ENCODE results near the gene OTX2. TPM values are rescaled to one million over a fixed set of nuclear protein-coding genes. Genes with fewer than 3 reads are reported as not detected.

Gene OTX2
- total RNA-seq, 1 donor from 2014 or later, result not detected

- DNase-seq (ENCODE audit: extremely low read depth, low read depth, low spot score), result no peak
These were observed 13.2 kb downstream of the OTX2 start for GRCh38 chr14:56797003-56797568.

GRCh38 chr14:56796259-56796658, 14.0 kb downstream of the OTX2 start:
- DNase-seq (ENCODE audit: extremely low read depth, low read depth, low spot score), result no peak

- DNase-seq (ENCODE audit: extremely low read depth, low read depth, low spot score), result no peak
These were observed 15.0 kb downstream of the OTX2 start for GRCh38 chr14:56795284-56795622.

GRCh38 chr14:56794557-56795283, 15.6 kb downstream of the OTX2 start:
- DNase-seq (ENCODE audit: extremely low read depth, low read depth, low spot score), result no peak

GRCh38 chr14:56794088-56794556, 16.2 kb downstream of the OTX2 start:
- DNase-seq (ENCODE audit: extremely low read depth, low read depth, low spot score), result no peak

GRCh38 chr14:56789955-56790354, 20.3 kb downstream of the OTX2 start:
- no peak for DNase-seq (ENCODE audit: extremely low read depth, low read depth, low spot score)

GRCh38 chr14:56787530-56787929, 22.7 kb downstream of the OTX2 start:
- no peak for DNase-seq (ENCODE audit: extremely low read depth, low read depth, low spot score)

GRCh38 chr14:56782711-56783110, 27.6 kb downstream of the OTX2 start:
- no peak for DNase-seq (ENCODE audit: extremely low read depth, low read depth, low spot score)

DNA sequence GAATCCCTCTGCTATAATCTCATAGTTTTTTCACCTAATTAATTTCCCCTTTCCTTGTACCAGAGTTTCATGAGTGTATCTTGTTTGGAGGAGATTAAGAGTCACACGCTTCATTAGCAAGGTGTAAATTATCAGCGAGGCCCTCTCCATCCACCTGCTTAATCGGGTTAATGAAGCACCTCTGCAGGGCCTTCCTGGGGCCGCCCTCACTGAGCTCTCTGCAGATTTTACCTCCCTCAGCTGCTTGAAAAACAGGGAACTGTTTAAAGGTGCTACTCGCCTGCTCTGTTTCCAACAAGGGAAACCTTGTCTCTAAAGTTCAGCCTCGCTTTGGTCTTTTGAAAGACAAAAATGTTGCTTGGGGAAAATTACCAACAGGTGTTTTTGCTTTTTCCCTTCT, 35.8 kb downstream of the OTX2 start:
- no peak for DNase-seq (ENCODE audit: extremely low read depth, low read depth, low spot score)

GRCh38 chr14:56770512-56770911, 39.8 kb downstream of the OTX2 start:
- DNase-seq (ENCODE audit: extremely low read depth, low read depth, low spot score), result no peak

DNA sequence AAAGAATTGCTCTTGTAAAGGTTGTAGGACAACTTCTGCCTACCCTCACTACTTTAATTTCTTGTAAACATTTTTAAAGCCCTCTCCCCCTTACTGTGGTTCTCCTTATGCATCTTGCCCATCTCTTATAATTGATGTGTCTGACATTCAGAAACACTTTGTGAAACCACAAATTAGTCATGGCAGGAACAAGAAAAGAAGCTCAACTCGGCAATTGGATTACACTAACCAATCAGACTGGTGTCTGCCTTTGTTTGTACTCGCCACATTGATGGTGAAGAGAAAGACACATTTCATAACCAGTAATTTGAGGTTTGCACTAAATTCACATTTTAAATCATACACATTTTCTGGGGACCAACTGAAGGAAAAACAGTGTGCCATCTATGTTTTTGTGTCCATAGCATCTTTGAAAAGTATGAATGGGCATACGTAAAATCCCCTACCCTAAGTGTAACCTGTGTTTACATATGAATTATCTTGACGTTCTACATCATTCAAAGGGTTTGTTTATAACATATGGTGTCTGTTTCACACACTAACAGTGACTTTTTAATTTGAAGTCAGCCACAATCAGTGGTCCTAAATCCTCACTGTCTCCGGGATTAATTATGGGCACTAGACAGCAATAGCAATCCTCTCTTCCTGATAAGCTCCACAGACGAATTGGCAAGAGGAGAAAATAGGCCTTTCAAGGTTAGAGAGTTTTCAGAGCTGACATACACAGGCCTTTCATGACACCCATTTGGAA, 49.9 kb downstream of the OTX2 start:
- no peak for DNase-seq (ENCODE audit: extremely low read depth, low read depth, low spot score)

DNA sequence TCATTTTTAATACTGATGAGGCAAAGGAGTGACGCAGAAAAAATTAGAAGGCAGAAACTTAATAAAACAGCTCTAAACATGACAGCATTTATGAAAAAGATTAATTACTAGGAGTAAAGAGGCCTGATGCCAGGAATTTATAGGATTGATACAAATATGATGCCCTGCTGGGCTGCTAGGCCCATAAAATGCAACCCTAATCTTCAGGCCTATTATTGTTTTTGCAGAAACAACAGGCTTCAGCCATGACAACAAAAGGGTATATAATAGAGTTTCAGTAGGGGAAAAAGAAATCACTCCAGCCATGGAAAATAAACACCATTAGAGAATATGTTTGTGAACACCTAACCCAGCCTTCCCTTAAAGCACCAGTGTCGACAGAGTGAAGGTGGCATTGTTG, 50.6 kb downstream of the OTX2 start:
- DNase-seq (ENCODE audit: extremely low read depth, low read depth, low spot score), result no peak

DNA sequence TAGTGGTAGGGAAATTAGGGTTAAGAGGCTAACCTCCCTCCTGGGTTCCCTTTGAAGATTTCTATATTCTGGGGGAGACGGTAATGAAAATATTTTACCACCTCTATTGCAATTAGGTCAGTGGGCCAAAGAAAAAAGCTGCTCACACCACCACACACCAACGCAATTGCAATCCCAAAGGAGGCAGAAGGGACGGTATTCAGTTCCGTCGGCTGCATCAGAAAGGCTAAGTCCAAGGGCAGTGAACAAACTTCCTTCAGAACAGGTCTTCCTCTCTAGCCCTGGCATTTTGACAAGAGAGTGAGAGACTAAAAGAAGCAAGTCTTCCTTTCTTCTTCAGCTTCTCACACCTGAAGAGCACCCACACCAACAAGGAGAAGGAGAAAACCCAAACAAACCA, 51.2 kb downstream of the OTX2 start:
- no peak for DNase-seq (ENCODE audit: extremely low read depth, low read depth, low spot score)

DNA sequence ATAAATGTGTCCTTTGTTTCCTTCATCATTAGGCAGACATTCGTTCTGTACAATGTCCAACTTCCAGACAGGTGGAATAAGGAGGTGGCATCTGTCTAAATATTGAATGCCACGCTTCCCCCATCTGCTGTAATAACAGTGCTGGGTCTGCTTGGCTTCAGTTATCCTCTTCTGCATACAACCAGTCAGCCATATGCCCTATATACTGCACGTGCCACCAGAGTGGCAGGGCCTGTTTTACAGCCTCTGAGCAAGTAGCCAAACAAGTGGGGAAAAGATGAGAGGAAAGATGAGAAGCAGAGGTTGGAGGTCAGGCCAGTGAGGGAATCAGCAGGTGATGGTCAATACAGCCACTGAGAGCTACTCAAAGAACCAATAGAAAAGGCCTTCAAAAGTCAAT, 55.4 kb downstream of the OTX2 start:
- DNase-seq (ENCODE audit: extremely low read depth, low read depth, low spot score), result no peak

DNA sequence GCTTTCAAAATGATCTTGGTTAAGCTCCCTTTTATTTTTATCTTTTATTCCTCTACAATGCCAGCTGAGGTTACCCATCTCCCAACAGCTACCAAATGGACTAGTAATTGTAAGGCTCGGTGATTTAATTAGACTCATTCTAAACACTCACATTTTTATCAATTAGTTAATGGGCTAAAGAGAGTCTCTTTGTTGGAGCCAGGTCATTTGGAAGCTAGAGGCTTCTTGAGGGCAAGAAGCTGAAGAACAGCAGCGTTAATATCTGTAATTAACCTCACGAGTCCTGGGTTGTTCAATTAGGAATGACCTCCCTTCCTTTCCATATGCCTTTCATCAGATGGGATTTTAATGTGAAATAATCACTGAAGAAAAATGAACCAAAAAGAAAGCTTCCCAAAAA, 56.9 kb downstream of the OTX2 start:
- no peak for DNase-seq (ENCODE audit: extremely low read depth, low read depth, low spot score)

DNA sequence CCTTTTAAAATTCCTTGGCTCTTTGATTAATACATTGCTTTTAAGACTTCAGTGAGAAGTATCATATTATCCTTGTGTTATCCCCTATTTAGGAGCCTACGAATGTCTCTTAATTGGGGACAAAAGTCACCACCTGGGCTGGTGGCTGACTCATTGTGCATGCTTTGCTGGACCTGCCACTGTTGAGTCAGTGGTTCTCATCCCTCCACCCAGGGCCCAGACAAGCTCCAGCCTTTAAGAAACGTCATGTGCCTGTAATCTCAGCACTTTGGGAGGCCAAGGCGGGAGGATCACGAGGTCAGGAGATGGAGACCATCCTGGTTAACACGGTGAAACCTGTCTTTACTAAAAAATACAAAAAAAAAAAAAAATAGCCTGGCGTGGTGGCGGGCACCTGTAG, 57.9 kb downstream of the OTX2 start:
- no peak for DNase-seq (ENCODE audit: extremely low read depth, low read depth, low spot score)

DNA sequence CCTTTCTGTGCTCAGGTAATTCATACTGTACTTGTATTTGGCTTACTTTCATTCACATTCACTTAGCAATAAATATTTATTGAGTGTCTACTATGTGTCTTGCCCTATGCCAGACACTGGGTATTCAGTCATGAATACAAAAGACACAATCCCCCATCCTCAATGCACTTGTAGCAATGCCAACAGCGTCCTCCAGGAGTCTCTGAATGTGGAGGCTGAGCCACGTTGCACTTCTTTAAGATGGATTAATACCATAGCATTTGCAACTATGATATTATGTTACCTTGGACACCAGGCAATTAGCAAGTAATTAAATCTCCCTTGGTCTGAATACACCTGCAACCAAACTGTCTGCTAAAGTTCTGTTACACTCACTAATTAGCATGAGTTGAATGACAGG, 58.8 kb downstream of the OTX2 start:
- no peak for DNase-seq (ENCODE audit: extremely low read depth, low read depth, low spot score)

Other genes with a start within 250 kb of the OTX2 start
- gene TMEM260, start 230.7 kb downstream of the OTX2 start, total RNA-seq, result 14.3 and 16.5 TPM in 2 replicates